CD4-positive, alpha-beta T cell treated with Interleukin-4 for 1 hour (primary cell): ENCODE measurements around the gene TYROBP.

Source experiments
- DNase-seq, 2 donors: peaks; one replicate each; pipeline ENCODE4 v3.0.0-alpha.2; 2020 to 2022

TYROBP gene

DNA sequence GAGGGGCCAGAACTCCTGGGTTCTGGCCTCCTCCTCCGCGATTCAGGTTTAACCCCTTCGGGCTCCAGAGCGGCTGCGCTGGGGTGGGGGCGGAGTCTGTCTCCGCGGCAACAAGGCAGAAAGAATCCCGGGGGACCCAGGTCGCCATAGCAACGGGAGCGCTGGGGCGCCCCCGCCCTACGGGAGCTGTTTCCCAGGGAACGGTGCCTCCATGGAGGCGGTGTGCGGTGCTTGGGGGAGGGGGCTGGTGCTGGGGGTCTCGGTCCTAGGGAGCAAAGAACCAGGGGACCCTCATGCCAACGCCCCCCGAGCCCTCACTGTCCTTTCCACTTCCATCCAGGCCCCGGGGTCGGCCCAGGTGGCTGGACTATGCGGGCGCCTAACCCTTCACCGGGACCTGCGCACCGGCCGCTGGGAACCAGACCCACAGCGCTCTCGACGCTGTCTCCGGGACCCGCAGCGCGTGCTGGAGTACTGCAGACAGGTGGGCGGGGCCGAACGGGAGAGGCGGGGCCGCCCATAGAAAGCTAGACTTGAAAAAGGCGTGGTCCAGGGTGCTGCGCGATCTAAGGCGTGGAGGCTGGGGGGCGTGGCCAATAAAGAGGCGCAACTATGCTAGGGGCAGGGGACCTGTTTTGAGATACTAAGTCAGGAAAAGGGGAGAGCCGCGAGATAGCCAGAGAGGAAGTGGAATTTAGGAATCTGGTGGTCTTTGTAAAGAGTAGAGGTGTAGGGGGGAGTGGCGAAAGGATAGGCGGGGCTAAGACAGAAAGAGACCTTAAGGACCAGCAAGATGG, 38.6 kb downstream of the TYROBP start:
- DNase-seq, result peak; percentile 87 to 88

DNA sequence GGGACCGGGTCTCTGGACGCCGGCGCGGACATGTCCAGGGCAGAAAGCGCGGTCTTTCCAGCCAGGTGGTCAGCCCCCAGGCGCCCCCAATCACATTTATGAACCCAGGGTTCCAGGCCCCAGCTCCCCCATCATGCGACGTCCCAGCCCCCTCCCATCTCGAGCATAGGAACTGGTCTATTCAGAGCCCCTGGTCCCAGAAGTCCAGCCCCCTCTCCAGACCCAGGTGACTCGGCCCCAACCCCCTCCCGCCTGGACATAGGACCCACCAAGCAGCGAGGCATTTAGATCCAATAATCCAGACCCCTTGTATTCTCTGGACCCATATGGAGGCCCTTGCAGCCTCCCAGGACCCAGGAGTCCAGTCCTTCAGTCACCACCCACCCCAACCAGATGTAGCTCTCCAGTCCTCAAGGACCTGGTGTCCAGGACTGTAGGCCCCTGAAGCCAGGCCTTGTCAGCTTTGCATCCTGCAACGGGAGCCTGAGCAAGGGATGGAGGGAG, 39.2 kb downstream of the TYROBP start:
- no peak for DNase-seq

DNA sequence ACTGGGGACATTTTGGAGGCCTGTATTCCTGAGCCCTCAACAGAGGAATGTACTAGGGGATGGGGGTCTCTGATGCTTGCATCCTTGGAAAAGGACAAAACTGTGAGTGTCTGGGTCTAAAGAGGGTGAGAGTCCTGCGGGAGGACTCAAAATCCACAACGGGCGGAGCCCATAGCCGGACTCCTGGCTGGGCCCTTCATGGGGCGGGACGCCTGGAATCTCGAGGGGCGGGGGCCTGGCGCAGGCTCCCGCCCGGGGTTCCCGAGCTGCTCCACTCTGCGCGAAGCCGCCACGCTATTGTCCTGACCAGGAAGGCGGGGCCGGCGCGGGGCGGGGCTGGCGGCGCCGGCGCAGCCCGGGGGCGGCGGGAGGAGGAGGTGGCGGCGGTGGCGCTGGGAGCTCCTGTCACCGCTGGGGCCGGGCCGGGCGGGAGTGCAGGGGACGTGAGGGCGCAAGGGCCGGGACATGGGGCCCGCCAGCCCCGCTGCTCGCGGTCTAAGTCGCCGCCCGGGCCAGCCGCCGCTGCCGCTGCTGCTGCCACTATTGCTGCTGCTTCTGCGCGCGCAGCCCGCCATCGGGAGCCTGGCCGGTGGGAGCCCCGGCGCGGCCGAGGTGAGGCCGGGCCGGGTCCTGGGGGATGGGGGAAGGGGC, 39.8 kb downstream of the TYROBP start, which contains the start of gene APLP1:
Gene APLP1, plus strand, starts transcription at position 403 of the 651 bp plus-strand sequence. Its CDS starts 63 bp downstream, at position 466.
- peak; percentile 45 to 62 for DNase-seq

DNA sequence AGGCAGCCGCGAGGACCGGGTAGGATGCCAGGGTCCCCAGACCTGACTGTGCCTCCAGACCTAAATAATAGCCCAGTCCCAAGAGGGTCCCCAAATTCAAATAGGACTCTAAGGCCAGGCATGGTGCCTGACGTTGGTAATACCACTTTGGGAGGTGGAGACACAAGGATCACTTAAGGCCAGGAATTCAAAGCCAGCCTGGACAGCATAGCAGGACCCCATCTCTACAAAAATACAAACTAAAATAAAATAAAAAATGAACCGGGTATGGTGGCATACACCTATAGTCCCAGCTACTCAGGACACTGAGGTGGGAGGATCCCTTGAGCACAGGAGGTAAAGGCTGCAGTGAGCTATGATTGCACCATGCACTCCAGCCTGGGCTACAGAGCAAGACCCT, 45.1 kb downstream of the TYROBP start:
- DNase-seq, result no peak

DNA sequence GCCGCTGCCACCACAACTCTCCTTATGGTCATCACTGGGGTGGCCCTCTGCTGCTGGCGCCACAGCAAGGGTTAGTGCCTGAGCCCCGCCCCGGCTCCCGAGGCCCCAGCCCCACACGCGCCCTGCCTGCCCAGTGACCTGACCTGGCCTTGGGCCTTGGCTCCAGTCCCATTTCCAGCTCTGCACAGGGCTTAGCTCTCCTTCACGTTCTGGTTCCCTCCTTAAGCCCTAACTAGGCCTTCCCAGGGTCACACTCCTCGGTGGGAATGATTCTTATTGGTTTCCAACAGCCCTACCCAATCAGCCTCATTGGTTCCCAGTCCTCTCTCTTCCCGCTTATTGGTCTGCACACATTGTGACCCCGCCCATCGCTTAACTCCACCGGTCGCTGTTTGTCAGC, 45.6 kb downstream of the TYROBP start:
- no peak for DNase-seq

DNA sequence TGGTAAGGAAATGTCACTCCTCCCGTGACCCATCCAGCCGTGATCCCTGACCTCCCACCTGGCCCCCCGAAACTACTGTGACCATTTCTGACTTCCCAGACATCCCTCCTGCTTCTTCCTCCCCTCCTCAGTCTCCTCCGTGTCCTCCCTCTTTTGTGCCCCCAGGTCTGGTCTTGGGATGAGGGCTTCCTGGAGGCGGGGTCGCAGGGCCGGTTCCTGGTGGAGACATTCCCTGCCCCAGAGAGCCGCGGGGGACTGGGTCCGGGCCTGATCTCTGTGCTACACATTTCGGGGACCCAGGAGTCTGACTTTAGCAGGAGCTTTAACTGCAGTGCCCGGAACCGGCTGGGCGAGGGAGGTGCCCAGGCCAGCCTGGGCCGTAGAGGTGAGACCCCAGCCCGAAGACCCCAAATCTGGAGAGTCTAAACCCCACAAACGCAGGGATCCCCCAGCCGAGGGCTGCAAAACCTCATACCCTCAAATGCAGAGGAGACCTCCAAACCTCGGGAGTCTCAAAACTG, 46.4 kb downstream of the TYROBP start:
- no peak for DNase-seq

DNA sequence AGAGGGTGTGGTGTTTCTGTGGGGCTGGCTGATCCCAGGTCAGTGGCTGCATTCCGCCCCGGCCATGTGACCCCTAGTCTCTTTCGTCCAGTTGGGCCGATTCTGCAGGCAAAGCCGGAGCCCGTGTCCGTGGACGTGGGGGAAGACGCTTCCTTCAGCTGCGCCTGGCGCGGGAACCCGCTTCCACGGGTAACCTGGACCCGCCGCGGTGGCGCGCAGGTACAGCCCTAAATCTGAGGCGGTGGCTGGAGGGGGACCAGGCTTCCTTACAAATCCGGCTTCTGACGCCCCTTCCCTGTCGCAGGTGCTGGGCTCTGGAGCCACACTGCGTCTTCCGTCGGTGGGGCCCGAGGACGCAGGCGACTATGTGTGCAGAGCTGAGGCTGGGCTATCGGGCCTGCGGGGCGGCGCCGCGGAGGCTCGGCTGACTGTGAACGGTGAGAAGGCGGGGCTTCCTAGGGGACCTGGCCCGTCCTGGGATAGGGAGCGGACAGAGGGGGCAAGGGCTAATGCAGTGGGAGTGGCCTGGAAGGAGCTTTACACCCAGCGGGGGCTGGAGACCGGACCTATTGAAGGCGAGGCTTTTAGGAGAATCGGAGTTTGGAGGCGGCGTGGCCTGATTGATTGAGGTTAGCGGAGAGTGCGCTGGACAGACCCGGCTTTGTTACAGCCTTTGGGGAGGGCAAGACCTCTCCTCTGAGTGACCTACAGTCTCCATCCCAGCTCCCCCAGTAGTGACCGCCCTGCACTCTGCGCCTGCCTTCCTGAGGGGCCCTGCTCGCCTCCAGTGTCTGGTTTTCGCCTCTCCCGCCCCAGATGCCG, 47.1 kb downstream of the TYROBP start:
- no peak for DNase-seq

DNA sequence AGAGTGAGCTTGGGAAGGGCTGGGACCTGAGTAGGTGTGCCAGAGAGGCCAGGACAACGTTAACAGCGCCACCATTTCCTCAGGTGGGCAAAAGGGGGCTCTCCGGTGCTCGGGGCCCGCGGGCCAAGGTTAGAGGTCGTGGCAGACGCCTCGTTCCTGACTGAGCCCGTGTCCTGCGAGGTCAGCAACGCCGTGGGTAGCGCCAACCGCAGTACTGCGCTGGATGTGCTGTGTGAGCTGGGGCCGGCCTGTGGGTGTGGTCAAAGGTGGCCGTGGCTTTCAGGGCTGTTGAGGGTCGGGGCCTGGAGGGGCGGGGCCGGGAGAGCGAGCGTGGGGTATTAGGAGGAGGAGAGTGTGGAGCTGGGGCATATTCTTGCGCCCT, 47.7 kb downstream of the TYROBP start:
- DNase-seq, result no peak

DNA sequence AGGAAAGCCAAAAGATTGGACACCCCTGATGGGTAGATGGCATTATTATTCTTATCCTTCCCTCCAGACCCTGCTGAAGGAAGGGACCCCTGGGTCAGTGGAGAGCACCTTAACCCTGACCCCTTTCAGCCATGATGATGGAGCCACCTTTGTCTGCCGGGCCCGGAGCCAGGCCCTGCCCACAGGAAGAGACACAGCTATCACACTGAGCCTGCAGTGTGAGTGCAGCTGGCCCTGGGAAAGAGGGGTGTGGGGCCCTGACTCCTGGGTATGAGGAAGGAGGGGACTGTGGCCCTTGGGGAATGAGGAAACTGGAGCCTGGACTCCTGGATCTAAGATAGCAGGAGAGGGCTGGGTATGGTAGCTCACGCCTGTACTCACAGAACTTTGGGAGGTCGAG, 48.7 kb downstream of the TYROBP start:
- no peak for DNase-seq

DNA sequence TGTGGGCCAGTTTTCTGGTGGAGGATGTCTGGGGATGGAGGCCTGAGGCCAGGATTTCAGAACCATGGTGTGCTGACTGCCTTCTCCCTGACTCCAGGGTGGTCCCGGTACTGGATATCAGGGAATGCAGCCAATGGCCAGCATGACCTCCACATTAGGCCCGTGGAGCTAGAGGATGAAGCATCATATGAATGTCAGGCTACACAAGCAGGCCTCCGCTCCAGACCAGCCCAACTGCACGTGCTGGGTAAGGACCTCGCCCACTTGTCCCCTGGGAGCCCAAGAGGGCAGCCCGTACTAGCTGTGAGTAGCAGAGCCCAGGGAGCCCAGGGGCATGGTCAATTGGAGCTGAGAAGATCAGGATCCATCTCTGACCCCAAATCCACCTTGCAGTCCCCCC, 49.8 kb downstream of the TYROBP start:
- no peak for DNase-seq

DNA sequence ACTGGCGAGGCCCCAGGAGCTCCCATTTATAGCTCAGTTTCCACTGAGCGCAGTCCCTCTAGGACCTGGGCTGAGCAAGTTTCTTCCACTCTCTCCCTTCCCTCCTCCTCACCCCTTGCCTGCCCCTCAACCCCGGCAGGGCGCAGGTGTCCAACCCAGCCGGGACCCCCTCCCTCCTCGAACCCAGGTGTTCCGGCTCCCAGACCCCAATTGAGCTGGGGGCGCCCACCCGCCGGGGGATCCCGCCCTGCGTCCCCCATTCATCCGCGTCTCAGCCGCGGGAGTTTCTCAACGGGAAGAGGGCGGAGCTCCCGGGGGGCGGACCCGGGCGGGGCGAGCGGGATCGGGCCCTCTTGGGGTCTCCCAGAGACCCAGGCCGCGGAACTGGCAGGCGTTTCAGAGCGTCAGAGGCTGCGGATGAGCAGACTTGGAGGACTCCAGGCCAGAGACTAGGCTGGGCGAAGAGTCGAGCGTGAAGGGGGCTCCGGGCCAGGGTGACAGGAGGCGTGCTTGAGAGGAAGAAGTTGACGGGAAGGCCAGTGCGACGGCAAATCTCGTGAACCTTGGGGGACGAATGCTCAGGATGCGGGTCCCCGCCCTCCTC, 51.4 kb downstream of the TYROBP start, which contains the start of gene KIRREL2:
Gene KIRREL2, plus strand, starts transcription at position 366 of the 604 bp plus-strand sequence. Its CDS starts 209 bp downstream, at position 575.
- no peak for DNase-seq
